Parathyroid adenoma (tissue), 2 donors: Measurements from ENCODE around the gene MERTK.

Experiments
- H2AFZ ChIP-seq: fragments of 300-600 bp; sonication (generic); one replicate; pipeline ENCODE4 v1.7.0; 2017; ENCODE audit warnings: antibody characterized with exemption, mild to moderate bottlenecking
- H3K27ac ChIP-seq: fragments of 300-600 bp; sonication (generic); one replicate; pipeline ENCODE4 v1.7.0; 2017
- H3K27me3 ChIP-seq: fragments of 300-600 bp; sonication (generic); one replicate; pipeline ENCODE4 v1.7.0; 2017; ENCODE audit warnings: low read length; ENCODE audit not compliant: control insufficient read depth, insufficient read depth
- H3K36me3 ChIP-seq: fragments of 300-600 bp; sonication (generic); one replicate; pipeline ENCODE4 v1.7.0; 2017; ENCODE audit warnings: low read length; ENCODE audit not compliant: control insufficient read depth, insufficient read depth
- H3K4me1 ChIP-seq: fragments of 300-600 bp; sonication (generic); one replicate; pipeline ENCODE4 v1.7.0; 2017; ENCODE audit warnings: control low read depth
- H3K4me2 ChIP-seq: fragments of 300-600 bp; sonication (generic); one replicate; pipeline ENCODE4 v1.7.0; 2017; ENCODE audit warnings: low read length
- H3K4me3 ChIP-seq: fragments of 300-600 bp; sonication (generic); one replicate; pipeline ENCODE4 v1.7.0; 2017; ENCODE audit warnings: low read depth, low read length
- H3K79me2 ChIP-seq: fragments of 300-600 bp; sonication (generic); one replicate; pipeline ENCODE4 v1.7.0; 2017; ENCODE audit warnings: control low read depth
- H3K9ac ChIP-seq: fragments of 300-600 bp; sonication (generic); one replicate; pipeline ENCODE4 v1.7.0; 2017; ENCODE audit warnings: mild to moderate bottlenecking
- H3K9me3 ChIP-seq: fragments of 300-600 bp; sonication (generic); one replicate; pipeline ENCODE4 v1.7.0; 2017; ENCODE audit warnings: low read length; ENCODE audit not compliant: control insufficient read depth
- CTCF ChIP-seq: fragments of 300-600 bp; sonication (generic); IDR thresholded peaks from one replicate; pipeline ENCODE4 v1.7.0; 2017; ENCODE audit warnings: antibody characterized with exemption, mild to moderate bottlenecking
- donor health status: primary hyperparathyroidism.

MERTK gene

GRCh38 chr2:111883661-111884591 lies 14.5 kb upstream of the MERTK start, which contains the start of gene ANAPC1:
TSS of gene ANAPC1 (minus strand) at chr2:111884193. CDS start at chr2:111880825, 3,368 bp downstream.
- H2AFZ ChIP-seq, result peak within 1 kb of the TSS; percentile 94
- peak within 1 kb of the TSS; percentile 58 for H3K27ac ChIP-seq
- H3K9ac ChIP-seq, result peak within 1 kb of the TSS; percentile 37
- TF ChIP-seq CTCF, result no peak
- no peaks in the 10 kb centered on the region for H3K4me1 ChIP-seq
- H3K4me2 ChIP-seq, result peak within 1 kb of the TSS; percentile 76
- H3K9me3 ChIP-seq, result no peaks in the 10 kb centered on the region
- no peaks in the 10 kb centered on the region for H3K27me3 ChIP-seq
- no peaks in the 10 kb centered on the region for H3K79me2 ChIP-seq
- H3K4me3 ChIP-seq, result peak within 1 kb of the TSS; percentile 82
- no peaks in the 10 kb centered on the region for H3K36me3 ChIP-seq

DNA sequence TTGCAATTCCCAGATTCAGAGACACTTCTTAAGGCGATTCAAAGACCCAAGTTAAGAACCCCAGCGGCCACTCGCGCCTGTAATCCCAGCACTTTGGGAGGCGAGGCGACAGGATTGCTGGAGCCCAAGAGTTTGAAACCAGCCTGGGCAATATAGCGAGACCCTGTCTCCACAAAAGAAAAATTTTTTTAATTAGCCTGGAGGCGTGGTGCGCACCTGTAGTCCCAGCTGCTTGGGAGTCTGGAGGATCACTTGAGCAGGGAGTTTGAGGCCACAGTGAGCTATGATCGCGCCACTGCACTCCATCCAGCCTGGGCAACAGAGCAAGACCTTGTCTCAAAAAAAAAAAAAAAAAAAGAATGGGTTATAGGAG lies 13.8 kb upstream of the MERTK start:
- H2AFZ ChIP-seq, result peak overlapping the region; percentile 94
- no peak for TF ChIP-seq CTCF
- H3K4me3 ChIP-seq, result peak overlapping the region; percentile 82
- peak overlapping the region; percentile 58 for H3K27ac ChIP-seq
- no peaks in the 10 kb centered on the region for H3K9me3 ChIP-seq
- no peaks in the 10 kb centered on the region for H3K27me3 ChIP-seq
- no peaks in the 10 kb centered on the region for H3K36me3 ChIP-seq
- H3K4me2 ChIP-seq, result peak overlapping the region; percentile 76
- H3K9ac ChIP-seq, result no peak overlapping the region
- no peaks in the 10 kb centered on the region for H3K4me1 ChIP-seq
- no peaks in the 10 kb centered on the region for H3K79me2 ChIP-seq

DNA sequence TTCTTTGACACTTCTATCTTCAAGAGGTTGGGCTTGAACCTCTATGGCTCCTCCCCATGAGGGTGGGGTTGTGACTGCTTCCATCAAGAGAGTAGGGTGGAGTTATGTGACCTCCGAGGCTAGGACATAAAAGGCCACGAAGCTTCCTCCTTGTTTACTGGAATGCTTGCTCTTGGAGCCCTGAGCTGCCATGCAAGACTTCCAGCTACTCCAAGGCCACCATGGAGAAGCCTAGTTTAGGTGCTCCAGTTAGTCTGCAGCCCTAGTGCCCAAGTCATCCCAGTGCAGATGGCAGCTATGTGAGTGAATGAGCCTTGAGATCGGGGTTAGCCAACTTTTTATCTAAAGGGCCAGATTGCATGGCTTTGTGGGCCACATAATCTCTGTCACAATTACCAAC lies 2.4 kb upstream of the MERTK start:
- TF ChIP-seq CTCF, result no peak
- Histone ChIP-seq H3K27ac (no peak overlapping the region), H3K9ac (no peak overlapping the region), H2AFZ (peak overlapping the region; percentile 30), H3K4me3 (no peak overlapping the region), H3K4me1 (peaks cover 8% of the 10 kb centered on the region), H3K27me3 (no peaks in the 10 kb centered on the region), H3K79me2 (peaks cover 3% of the 10 kb centered on the region), H3K9me3 (no peaks in the 10 kb centered on the region), H3K4me2 (no peak overlapping the region), H3K36me3 (no peaks in the 10 kb centered on the region)

DNA sequence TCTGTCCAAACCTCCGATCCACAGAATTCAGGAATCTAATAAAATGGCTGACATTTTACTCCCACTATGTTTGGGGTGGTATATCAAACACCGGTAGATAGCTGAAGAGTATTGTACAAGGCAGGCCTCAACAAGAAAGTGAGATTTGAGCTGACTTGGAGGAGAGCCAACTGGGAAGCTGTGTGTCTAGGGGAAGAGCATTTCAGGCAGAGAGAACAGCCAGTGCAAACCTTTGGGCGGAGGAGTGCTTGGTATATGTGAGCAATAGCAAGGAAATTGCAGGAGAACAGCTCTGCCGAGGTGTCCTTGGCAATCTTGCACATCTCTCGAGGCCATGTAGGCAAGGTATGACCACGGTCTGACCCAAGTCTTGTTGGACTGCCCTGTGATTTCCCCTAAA lies 1.8 kb upstream of the MERTK start:
- H3K9me3 ChIP-seq, result no peaks in the 10 kb centered on the region
- H3K4me3 ChIP-seq, result no peak overlapping the region
- TF ChIP-seq CTCF, result no peak
- H3K4me1 ChIP-seq, result peaks cover 8% of the 10 kb centered on the region
- H3K27ac ChIP-seq, result no peak overlapping the region
- H3K9ac ChIP-seq, result no peak overlapping the region
- H3K4me2 ChIP-seq, result no peak overlapping the region
- no peak overlapping the region for H2AFZ ChIP-seq
- peaks cover 3% of the 10 kb centered on the region for H3K79me2 ChIP-seq
- no peaks in the 10 kb centered on the region for H3K36me3 ChIP-seq
- no peaks in the 10 kb centered on the region for H3K27me3 ChIP-seq

- Histone ChIP-seq H3K4me2 (peak overlapping the region; percentile 63), H3K4me3 (peak overlapping the region; percentile 86), H3K27ac (peak overlapping the region; percentile 76), H3K36me3 (no peaks in the 10 kb centered on the region), H2AFZ (peak overlapping the region; percentile 99), H3K27me3 (no peaks in the 10 kb centered on the region), H3K4me1 (peaks cover 8% of the 10 kb centered on the region), H3K9ac (no peak overlapping the region), H3K79me2 (peaks cover 3% of the 10 kb centered on the region), H3K9me3 (no peaks in the 10 kb centered on the region)
- no peak for TF ChIP-seq CTCF
Measured at GRCh38 chr2:111897630-111897923, 830 bp upstream of the MERTK start.
